ENCODE results near the gene MAPK10. TPM values are rescaled to one million over a fixed set of nuclear protein-coding genes. Genes with fewer than 3 reads are reported as not detected.

The MAPK10 gene
- total and polyA plus RNA-seq, 9 of the 15 experiments (the other 6 are each of a cell fraction or from before 2014, with no cell fraction given), result 0.10 to 0.53 (median 0.18) TPM; not detected in 4

GRCh38 chr4:86033171-86033570, 326.7 kb downstream of the MAPK10 start:
- FAIRE-seq, result no peak
- Histone ChIP-seq H3K9me1 (ENCODE audit: control insufficient read depth, insufficient read depth, low read length) (no peaks in the 10 kb centered on the region), H4K20me1 (replicated peaks; ENCODE audit: control insufficient read depth, insufficient read depth, low read length) (no peaks in the 10 kb centered on the region), H2AFZ (ENCODE audit: low read depth, low read length) (no peak overlapping the region), H3K36me3 (ENCODE audit: control insufficient read depth, insufficient read depth, low read length) (no peaks in the 10 kb centered on the region), H3K27ac (ENCODE audit: extremely low read depth, low read depth, low read length) (no peak overlapping the region), H3K9ac (ENCODE audit: insufficient read depth in 1 of 2, low read depth in 2 of 2, low read length in 2 of 2) (no peak overlapping the region), H3K4me2 (ENCODE audit: insufficient read depth, low read length) (no peak overlapping the region), H3K79me2 (ENCODE audit: control insufficient read depth, insufficient read depth, low read length) (no peaks in the 10 kb centered on the region), H3K4me1 (replicated peaks in 1 of 2; ENCODE audit: control insufficient read depth in 2 of 2, insufficient read depth in 2 of 2, low read length in 2 of 2) (no peaks in the 10 kb centered on the region), H3K4me3 (no peak overlapping the region), H3K27me3 (ENCODE audit: control insufficient read depth in 2 of 2, insufficient read depth in 2 of 2, low read length in 2 of 2) (peaks cover 0 to 5% of the 10 kb centered on the region in 2 experiments; a peak in 2 of 5 replicates), H3K9me3 (replicated peaks; ENCODE audit: control insufficient read depth, insufficient read depth, low read depth, low read length) (no peaks in the 10 kb centered on the region)
- intact Hi-C loops (cut with micrococcal nuclease) (no loop called here), in situ Hi-C loops (cut with MboI) (loop anchor here (25.0 kb wide), 1 partner anchor 896 kb away; no protein-coding TSS in a partner anchor)
- ChIA-PET CTCF (ENCODE audit: low intra/inter-chr PET ratio) (no interaction called here), POLR2A (interaction anchor here (1.0 kb wide), 1 partner anchor 15 kb away, joined by 3 read pairs; no protein-coding TSS in a partner anchor)
- no TSS peak for BruUV-seq (replicated peaks)
- no peak for ATAC-seq
- 0% methylated on average over 4 of the region's 4 CpGs for WGBS (ENCODE audit: insufficient coverage, low coverage, missing lambda C conversion rate)
- TF ChIP-seq DNMT1 (IDR thresholded peaks at IDR 0.05), result no peak
- no peak for TF ChIP-seq ZNF766 (CRISPR knock-in tag; conservative IDR thresholded peaks at IDR 0.05)
- no peak for TF ChIP-seq SRSF3 (IDR thresholded peaks at IDR 0.05; ENCODE audit: insufficient read depth, low read length)
- TF ChIP-seq CBX2 (IDR thresholded peaks at IDR 0.05; ENCODE audit: insufficient read depth, low read length, poor library complexity, severe bottlenecking), result no peak
- no peak for TF ChIP-seq GTF2F1 (IDR thresholded peaks at IDR 0.05; ENCODE audit: low read depth, low read length)
- no peak for DNase-seq (ENCODE audit: extremely low read depth in 1 of 4, low spot score in 3 of 4)

DNA sequence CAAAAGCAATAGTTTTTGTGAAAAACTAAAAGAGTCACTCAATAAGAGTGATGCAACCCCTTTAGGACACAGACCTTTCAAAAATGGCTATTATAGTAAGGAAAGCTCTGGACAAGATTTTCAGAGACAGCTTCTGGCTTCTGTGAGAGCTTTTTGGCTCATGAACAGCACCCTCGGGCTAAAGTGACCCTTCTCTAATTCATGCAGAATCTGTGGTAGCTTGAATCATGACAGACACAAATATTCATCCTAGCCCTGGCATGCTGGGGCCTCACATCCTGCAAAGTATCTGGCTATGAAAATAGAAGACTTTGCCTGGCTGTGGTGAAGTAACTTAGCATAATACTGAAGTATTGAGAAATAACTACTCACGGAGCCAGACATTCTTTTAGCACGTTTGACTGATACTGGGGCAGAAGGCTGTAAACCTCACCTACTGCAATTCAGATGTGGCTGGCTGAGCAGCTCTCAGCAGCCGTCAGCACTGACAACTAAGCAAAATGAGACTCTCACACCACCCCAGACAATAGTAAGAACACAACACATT, 327.3 kb downstream of the MAPK10 start:
- no peaks in the 10 kb centered on the region for H3K36me3 ChIP-seq (ENCODE audit: control insufficient read depth, insufficient read depth, low read length)
- in situ Hi-C loops (cut with MboI), result loop anchor here (25.0 kb wide), 1 partner anchor 895 kb away; no protein-coding TSS in a partner anchor
- H3K9me3 ChIP-seq (replicated peaks; ENCODE audit: control insufficient read depth, insufficient read depth, low read depth, low read length), result no peaks in the 10 kb centered on the region
- no peaks in the 10 kb centered on the region for H3K79me2 ChIP-seq (ENCODE audit: control insufficient read depth, insufficient read depth, low read length)
- 0% methylated on average over 4 of the region's 4 CpGs for WGBS (ENCODE audit: insufficient coverage, low coverage, missing lambda C conversion rate)
- H3K4me2 ChIP-seq (ENCODE audit: insufficient read depth, low read length), result no peak overlapping the region
- no peak for FAIRE-seq
- no peaks in the 10 kb centered on the region for H4K20me1 ChIP-seq (replicated peaks; ENCODE audit: control insufficient read depth, insufficient read depth, low read length)
- H3K4me1 ChIP-seq (replicated peaks in 1 of 2; ENCODE audit: control insufficient read depth in 2 of 2, insufficient read depth in 2 of 2, low read length in 2 of 2), result no peaks in the 10 kb centered on the region
- H3K9me1 ChIP-seq (ENCODE audit: control insufficient read depth, insufficient read depth, low read length), result no peaks in the 10 kb centered on the region
- DNase-seq (ENCODE audit: extremely low read depth in 1 of 4, low spot score in 3 of 4), result no peak
- no peak overlapping the region for H2AFZ ChIP-seq (ENCODE audit: low read depth, low read length)
- intact Hi-C loops (cut with micrococcal nuclease), result no loop called here
- ChIA-PET POLR2A (interaction anchor here (0.8 to 1.0 kb wide), 2 partner anchors 15 to 353 kb away, joined by 3 read pairs; no protein-coding TSS in a partner anchor), CTCF (ENCODE audit: low intra/inter-chr PET ratio) (no interaction called here)
- no peak overlapping the region for H3K4me3 ChIP-seq
- no peak for ATAC-seq
- H3K27ac ChIP-seq (ENCODE audit: extremely low read depth, low read depth, low read length), result no peak overlapping the region
- no TSS peak for BruUV-seq (replicated peaks)
- peaks cover 0 to 5% of the 10 kb centered on the region in 2 experiments; a peak in 2 of 5 replicates for H3K27me3 ChIP-seq (ENCODE audit: control insufficient read depth in 2 of 2, insufficient read depth in 2 of 2, low read length in 2 of 2)
- H3K9ac ChIP-seq (ENCODE audit: insufficient read depth in 1 of 2, low read depth in 2 of 2, low read length in 2 of 2), result no peak overlapping the region
- no peak for TF ChIP-seq ZNF124 (CRISPR knock-in tag; IDR thresholded peaks at IDR 0.05)
- TF ChIP-seq PTBP1 (IDR thresholded peaks at IDR 0.05; ENCODE audit: low read depth, low read length), result no peak
- TF ChIP-seq, protein P1, sequence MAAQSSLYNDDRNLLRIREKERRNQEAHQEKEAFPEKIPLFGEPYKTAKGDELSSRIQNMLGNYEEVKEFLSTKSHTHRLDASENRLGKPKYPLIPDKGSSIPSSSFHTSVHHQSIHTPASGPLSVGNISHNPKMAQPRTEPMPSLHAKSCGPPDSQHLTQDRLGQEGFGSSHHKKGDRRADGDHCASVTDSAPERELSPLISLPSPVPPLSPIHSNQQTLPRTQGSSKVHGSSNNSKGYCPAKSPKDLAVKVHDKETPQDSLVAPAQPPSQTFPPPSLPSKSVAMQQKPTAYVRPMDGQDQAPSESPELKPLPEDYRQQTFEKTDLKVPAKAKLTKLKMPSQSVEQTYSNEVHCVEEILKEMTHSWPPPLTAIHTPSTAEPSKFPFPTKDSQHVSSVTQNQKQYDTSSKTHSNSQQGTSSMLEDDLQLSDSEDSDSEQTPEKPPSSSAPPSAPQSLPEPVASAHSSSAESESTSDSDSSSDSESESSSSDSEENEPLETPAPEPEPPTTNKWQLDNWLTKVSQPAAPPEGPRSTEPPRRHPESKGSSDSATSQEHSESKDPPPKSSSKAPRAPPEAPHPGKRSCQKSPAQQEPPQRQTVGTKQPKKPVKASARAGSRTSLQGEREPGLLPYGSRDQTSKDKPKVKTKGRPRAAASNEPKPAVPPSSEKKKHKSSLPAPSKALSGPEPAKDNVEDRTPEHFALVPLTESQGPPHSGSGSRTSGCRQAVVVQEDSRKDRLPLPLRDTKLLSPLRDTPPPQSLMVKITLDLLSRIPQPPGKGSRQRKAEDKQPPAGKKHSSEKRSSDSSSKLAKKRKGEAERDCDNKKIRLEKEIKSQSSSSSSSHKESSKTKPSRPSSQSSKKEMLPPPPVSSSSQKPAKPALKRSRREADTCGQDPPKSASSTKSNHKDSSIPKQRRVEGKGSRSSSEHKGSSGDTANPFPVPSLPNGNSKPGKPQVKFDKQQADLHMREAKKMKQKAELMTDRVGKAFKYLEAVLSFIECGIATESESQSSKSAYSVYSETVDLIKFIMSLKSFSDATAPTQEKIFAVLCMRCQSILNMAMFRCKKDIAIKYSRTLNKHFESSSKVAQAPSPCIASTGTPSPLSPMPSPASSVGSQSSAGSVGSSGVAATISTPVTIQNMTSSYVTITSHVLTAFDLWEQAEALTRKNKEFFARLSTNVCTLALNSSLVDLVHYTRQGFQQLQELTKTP (IDR thresholded peaks at IDR 0.05; ENCODE audit: low read depth in 1 of 2, partially characterized antibody in 2 of 2), result no peak
- TF ChIP-seq, protein P2, sequence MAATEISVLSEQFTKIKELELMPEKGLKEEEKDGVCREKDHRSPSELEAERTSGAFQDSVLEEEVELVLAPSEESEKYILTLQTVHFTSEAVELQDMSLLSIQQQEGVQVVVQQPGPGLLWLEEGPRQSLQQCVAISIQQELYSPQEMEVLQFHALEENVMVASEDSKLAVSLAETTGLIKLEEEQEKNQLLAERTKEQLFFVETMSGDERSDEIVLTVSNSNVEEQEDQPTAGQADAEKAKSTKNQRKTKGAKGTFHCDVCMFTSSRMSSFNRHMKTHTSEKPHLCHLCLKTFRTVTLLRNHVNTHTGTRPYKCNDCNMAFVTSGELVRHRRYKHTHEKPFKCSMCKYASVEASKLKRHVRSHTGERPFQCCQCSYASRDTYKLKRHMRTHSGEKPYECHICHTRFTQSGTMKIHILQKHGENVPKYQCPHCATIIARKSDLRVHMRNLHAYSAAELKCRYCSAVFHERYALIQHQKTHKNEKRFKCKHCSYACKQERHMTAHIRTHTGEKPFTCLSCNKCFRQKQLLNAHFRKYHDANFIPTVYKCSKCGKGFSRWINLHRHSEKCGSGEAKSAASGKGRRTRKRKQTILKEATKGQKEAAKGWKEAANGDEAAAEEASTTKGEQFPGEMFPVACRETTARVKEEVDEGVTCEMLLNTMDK (IDR thresholded peaks at IDR 0.05; ENCODE audit: borderline replicate concordance, insufficient read depth, low read depth, low read length, poor library complexity, severe bottlenecking), result no peak
